ENCODE measurements around the gene NAPG.

NAPG gene

GRCh38 chr18:10557085-10557677 is 31.4 kb downstream of the NAPG start:
- no peaks in the 10 kb centered on the region for H3K79me2 ChIP-seq (ENCODE audit: low read length)
- no peaks in the 10 kb centered on the region for H3K27me3 ChIP-seq (ENCODE audit: low read depth, low read length)
- no peak overlapping the region for H3K27ac ChIP-seq (ENCODE audit: low read length)
- TF ChIP-seq CTCF (IDR thresholded peaks at IDR 0.05; ENCODE audit: low read depth, low read length): no peak
- TF ChIP-seq EZH2phosphoT487 (IDR thresholded peaks at IDR 0.05; ENCODE audit: low read depth): no peak
- H3K4me1 ChIP-seq (ENCODE audit: low read length): 0 out of 2 replicates have a peak, but pooled peaks cover 5% of the 10 kb centered on the region
- H4K20me1 ChIP-seq (ENCODE audit: insufficient read depth, low read length): no peaks in the 10 kb centered on the region; the same call in 1 of the 2 replicates
- no peak overlapping the region for H3K9ac ChIP-seq (ENCODE audit: low read length)
- H2AFZ ChIP-seq (ENCODE audit: low read depth, low read length): no peak overlapping the region
- no peaks in the 10 kb centered on the region for H3K9me3 ChIP-seq (ENCODE audit: insufficient read depth, low read length)
- H3K36me3 ChIP-seq (replicated peaks; ENCODE audit: low read depth, low read length): peaks cover 25% of the 10 kb centered on the region
- H3K4me3 ChIP-seq (ENCODE audit: low read length): no peak overlapping the region
- H3K4me2 ChIP-seq (ENCODE audit: low read length): no peak overlapping the region

GRCh38 chr18:10558243-10558966 is 32.6 kb downstream of the NAPG start:
- Histone ChIP-seq H2AFZ (ENCODE audit: low read depth, low read length) (no peak overlapping the region), H3K9ac (ENCODE audit: low read length) (no peak overlapping the region), H3K4me2 (ENCODE audit: low read length) (no peak overlapping the region), H4K20me1 (ENCODE audit: insufficient read depth, low read length) (no peaks in the 10 kb centered on the region; the same call in 1 of the 2 replicates), H3K27me3 (ENCODE audit: low read depth, low read length) (no peaks in the 10 kb centered on the region), H3K27ac (ENCODE audit: low read length) (no peak overlapping the region), H3K4me1 (ENCODE audit: low read length) (0 out of 2 replicates have a peak, but pooled peaks cover 5% of the 10 kb centered on the region), H3K36me3 (replicated peaks; ENCODE audit: low read depth, low read length) (peaks cover 17% of the 10 kb centered on the region), H3K9me3 (ENCODE audit: insufficient read depth, low read length) (no peaks in the 10 kb centered on the region), H3K79me2 (ENCODE audit: low read length) (no peaks in the 10 kb centered on the region), H3K4me3 (ENCODE audit: low read length) (no peak overlapping the region)
- TF ChIP-seq EZH2phosphoT487 (IDR thresholded peaks at IDR 0.05; ENCODE audit: low read depth) (no peak), CTCF (IDR thresholded peaks at IDR 0.05; ENCODE audit: low read depth, low read length) (no peak)

GRCh38 chr18:10558967-10559298 is 33.1 kb downstream of the NAPG start:
- Histone ChIP-seq H3K9ac (ENCODE audit: low read length) (no peak overlapping the region), H3K27me3 (ENCODE audit: low read depth, low read length) (no peaks in the 10 kb centered on the region), H3K36me3 (replicated peaks; ENCODE audit: low read depth, low read length) (peaks cover 15% of the 10 kb centered on the region), H3K4me2 (ENCODE audit: low read length) (no peak overlapping the region), H2AFZ (ENCODE audit: low read depth, low read length) (no peak overlapping the region), H3K79me2 (ENCODE audit: low read length) (no peaks in the 10 kb centered on the region), H3K4me1 (ENCODE audit: low read length) (0 out of 2 replicates have a peak, but pooled peaks cover 5% of the 10 kb centered on the region), H3K9me3 (ENCODE audit: insufficient read depth, low read length) (no peaks in the 10 kb centered on the region), H3K4me3 (ENCODE audit: low read length) (no peak overlapping the region), H3K27ac (ENCODE audit: low read length) (no peak overlapping the region), H4K20me1 (ENCODE audit: insufficient read depth, low read length) (no peaks in the 10 kb centered on the region; the same call in 1 of the 2 replicates)
- TF ChIP-seq CTCF (IDR thresholded peaks at IDR 0.05; ENCODE audit: low read depth, low read length): no peak
- TF ChIP-seq EZH2phosphoT487 (IDR thresholded peaks at IDR 0.05; ENCODE audit: low read depth): no peak
